Neural progenitor cell (in vitro differentiated cells): ENCODE data around the gene PODXL2. TPM values are rescaled to one million over a fixed set of nuclear protein-coding genes. Genes with fewer than 3 reads are reported as not detected.

Source experiments
- DNase-seq: peaks from one replicate; pipeline ENCODE4 v3.0.0-alpha.2; 2016; ENCODE audit warnings: low spot score
- H2AFZ ChIP-seq: fragments of 200-600 bp; sonication (generic); replicated peaks from 2 replicates; pipeline ENCODE4 v1.6.1; 2016; ENCODE audit warnings: antibody characterized with exemption
- H3F3A ChIP-seq: fragments of 200-600 bp; sonication (generic); 2 replicates; pipeline ENCODE4 v1.6.1; 2016; ENCODE audit warnings: antibody characterized with exemption, low read depth
- H3K27ac ChIP-seq: fragments of 200-600 bp; sonication (generic); 2 replicates; pipeline ENCODE4 v1.5.1; 2016; ENCODE audit warnings: mild to moderate bottlenecking
- H3K27me3 ChIP-seq: fragments of 200-600 bp; sonication (generic); 2 replicates; pipeline ENCODE4 v1.6.1; 2016; ENCODE audit warnings: mild to moderate bottlenecking, moderate library complexity
- H3K36me3 ChIP-seq: fragments of 200-600 bp; sonication (generic); 2 replicates; pipeline ENCODE4 v1.5.1; 2016
- H3K4me1 ChIP-seq: fragments of 200-600 bp; sonication (generic); 2 replicates; pipeline ENCODE4 v1.6.1; 2016; ENCODE audit warnings: mixed run types
- H3K4me2 ChIP-seq: fragments of 200-600 bp; sonication (generic); 2 replicates; pipeline ENCODE4 v1.6.1; 2016
- H3K4me3 ChIP-seq: fragments of 200-600 bp; sonication (generic); 2 replicates; pipeline ENCODE4 v1.5.1; 2016
- H3K79me2 ChIP-seq: fragments of 200-600 bp; sonication (generic); 2 replicates; pipeline ENCODE4 v1.6.1; 2016; ENCODE audit warnings: low read depth
- H3K9ac ChIP-seq: fragments of 200-600 bp; sonication (generic); 2 replicates; pipeline ENCODE4 v1.6.1; 2016
- H3K9me3 ChIP-seq: fragments of 200-600 bp; sonication (generic); 2 replicates; pipeline ENCODE4 v1.5.1; 2016; ENCODE audit warnings: low read depth
- H4K20me1 ChIP-seq: fragments of 200-600 bp; sonication (generic); 2 replicates; pipeline ENCODE4 v1.6.1; 2016; ENCODE audit warnings: low read depth
- H3K27ac Mint-ChIP-seq: 3 replicates; pipeline ENCODE4 v1.8.0; 2021; ENCODE audit warnings: mixed read lengths
- H3K27me3 Mint-ChIP-seq: 2 replicates; pipeline ENCODE4 v1.8.0; 2022; ENCODE audit warnings: low read depth, mild to moderate bottlenecking, inconsistent platforms, moderate library complexity, mixed read lengths; ENCODE audit not compliant: insufficient read depth
- H3K36me3 Mint-ChIP-seq: 3 replicates; pipeline ENCODE4 v1.8.0; 2021; ENCODE audit warnings: mixed read lengths
- H3K4me1 Mint-ChIP-seq: 3 replicates; pipeline ENCODE4 v1.8.0; 2021; ENCODE audit warnings: mixed read lengths
- H3K4me3 Mint-ChIP-seq: 3 replicates; pipeline ENCODE4 v1.8.0; 2021; ENCODE audit warnings: mild to moderate bottlenecking, moderate library complexity, mixed read lengths
- H3K9me3 Mint-ChIP-seq: 3 replicates; pipeline ENCODE4 v1.8.0; 2020; ENCODE audit warnings: mixed read lengths
- CTCF ChIP-seq: fragments of 200-600 bp; sonication (generic); IDR thresholded peaks from 2 replicates; pipeline ENCODE4 v1.5.1; 2017; ENCODE audit warnings: antibody characterized with exemption, mild to moderate bottlenecking
- EZH2 ChIP-seq: fragments of 200-600 bp; sonication (generic); IDR thresholded peaks from 2 replicates; pipeline ENCODE4 v1.6.1; 2017; ENCODE audit warnings: antibody characterized with exemption, mild to moderate bottlenecking, moderate library complexity
- EZH2phosphoT487 ChIP-seq: fragments of 200-600 bp; sonication (generic); IDR thresholded peaks from 2 replicates; pipeline ENCODE4 v1.6.1; 2017; ENCODE audit warnings: antibody characterized with exemption
- total RNA-seq: library from RNA; depleted of rRNA; stranded (reverse); fragments of >200 nt; gene quantifications from 2 replicates; pipeline ENCODE4 v1.2.3, GENCODE V29; 2015; ENCODE audit warnings: low replicate concordance

PODXL2 gene
- total RNA-seq, 1 donor from 2014 or later = 18.4 TPM

- Mint-ChIP-seq H3K27me3 (peaks cover 6% of the 10 kb centered on the region), H3K9me3 (no peaks in the 10 kb centered on the region), H3K27ac (no peak overlapping the region), H3K4me1 (peaks cover 6% of the 10 kb centered on the region), H3K4me3 (no peak overlapping the region), H3K36me3 (peaks cover 41% of the 10 kb centered on the region)
- no peak overlapping the region for H3K4me3 ChIP-seq
- H4K20me1 ChIP-seq = no peaks in the 10 kb centered on the region
- no peaks in the 10 kb centered on the region for H3F3A ChIP-seq
- no peak overlapping the region for H3K27ac ChIP-seq
- no peaks in the 10 kb centered on the region for H3K27me3 ChIP-seq
- H3K36me3 ChIP-seq = no peaks in the 10 kb centered on the region
- no peak overlapping the region for H2AFZ ChIP-seq
- no peaks in the 10 kb centered on the region for H3K79me2 ChIP-seq
- no peak overlapping the region for H3K4me2 ChIP-seq
- TF ChIP-seq EZH2phosphoT487 (no peak), EZH2 (no peak), CTCF (no peak)
- no peak for DNase-seq
- no peaks in the 10 kb centered on the region for H3K4me1 ChIP-seq
- H3K9me3 ChIP-seq = no peaks in the 10 kb centered on the region
- no peak overlapping the region for H3K9ac ChIP-seq
Measured at GRCh38 chr3:127662001-127662469, 33.0 kb downstream of the PODXL2 start.

GRCh38 chr3:127663151-127663550 lies 34.2 kb downstream of the PODXL2 start:
- Mint-ChIP-seq H3K4me1 (peaks cover 11% of the 10 kb centered on the region), H3K27me3 (peaks cover 8% of the 10 kb centered on the region), H3K27ac (no peak overlapping the region), H3K9me3 (no peaks in the 10 kb centered on the region), H3K36me3 (peaks cover 38% of the 10 kb centered on the region), H3K4me3 (no peak overlapping the region)
- no peaks in the 10 kb centered on the region for H3K4me1 ChIP-seq
- no peaks in the 10 kb centered on the region for H3F3A ChIP-seq
- no peaks in the 10 kb centered on the region for H3K27me3 ChIP-seq
- H3K27ac ChIP-seq = no peak overlapping the region
- no peaks in the 10 kb centered on the region for H3K36me3 ChIP-seq
- no peak overlapping the region for H2AFZ ChIP-seq
- H3K4me2 ChIP-seq = no peak overlapping the region
- no peaks in the 10 kb centered on the region for H3K79me2 ChIP-seq
- no peak overlapping the region for H3K4me3 ChIP-seq
- TF ChIP-seq EZH2phosphoT487 (no peak), CTCF (no peak)
- H3K9ac ChIP-seq = peak overlapping the region; percentile 9
- H3K9me3 ChIP-seq = no peaks in the 10 kb centered on the region
- H4K20me1 ChIP-seq = no peaks in the 10 kb centered on the region
- DNase-seq = no peak

- H3K27me3 Mint-ChIP-seq = peaks cover 9% of the 10 kb centered on the region
- Histone ChIP-seq H3F3A (no peaks in the 10 kb centered on the region), H3K36me3 (no peaks in the 10 kb centered on the region), H3K27ac (no peak overlapping the region), H3K27me3 (no peaks in the 10 kb centered on the region), H4K20me1 (no peaks in the 10 kb centered on the region), H3K4me1 (no peaks in the 10 kb centered on the region), H3K4me2 (no peak overlapping the region), H3K9me3 (no peaks in the 10 kb centered on the region), H2AFZ (no peak overlapping the region), H3K79me2 (no peaks in the 10 kb centered on the region), H3K4me3 (no peak overlapping the region), H3K9ac (no peak overlapping the region)
- TF ChIP-seq EZH2 = no peak
- TF ChIP-seq CTCF = no peak
- no peak for TF ChIP-seq EZH2phosphoT487
- no peak overlapping the region for H3K27ac Mint-ChIP-seq
- DNase-seq = no peak
- no peaks in the 10 kb centered on the region for H3K9me3 Mint-ChIP-seq
- peaks cover 45% of the 10 kb centered on the region for H3K36me3 Mint-ChIP-seq
- H3K4me3 Mint-ChIP-seq = no peak overlapping the region
- H3K4me1 Mint-ChIP-seq = peaks cover 9% of the 10 kb centered on the region
Measured at GRCh38 chr3:127665165-127665564, 36.2 kb downstream of the PODXL2 start.
